ES-I3 (cell line): ENCODE results near the gene CCNE1.
A peak's percentile ranks its signal among the peaks of the same experiment; 100 is the strongest.
"Not testable (repeated sequence)": the region's sequence is repeated elsewhere in the genome, so short reads cannot be mapped to it uniquely, and the experiment has no call there.

Experiments used
- H3K36me3 ChIP-seq: 2 replicates; pipeline ENCODE4 v1.6.1; 2013; ENCODE audit warnings: mild to moderate bottlenecking, low read length, control low read depth, moderate library complexity; ENCODE audit not compliant: insufficient read depth
- H3K4me1 ChIP-seq: 2 replicates; pipeline ENCODE4 v1.6.1; 2013; ENCODE audit warnings: mild to moderate bottlenecking, control low read depth, low read length; ENCODE audit not compliant: insufficient read depth
- H3K9ac ChIP-seq: 2 replicates; pipeline ENCODE4 v1.6.1; 2013; ENCODE audit warnings: low read depth, mild to moderate bottlenecking, low read length, moderate library complexity
- H3K9me3 ChIP-seq: 2 replicates; pipeline ENCODE4 v1.6.1; 2013; ENCODE audit warnings: mild to moderate bottlenecking, low read length, moderate library complexity; ENCODE audit not compliant: control insufficient read depth, insufficient read depth

The CCNE1 gene

DNA sequence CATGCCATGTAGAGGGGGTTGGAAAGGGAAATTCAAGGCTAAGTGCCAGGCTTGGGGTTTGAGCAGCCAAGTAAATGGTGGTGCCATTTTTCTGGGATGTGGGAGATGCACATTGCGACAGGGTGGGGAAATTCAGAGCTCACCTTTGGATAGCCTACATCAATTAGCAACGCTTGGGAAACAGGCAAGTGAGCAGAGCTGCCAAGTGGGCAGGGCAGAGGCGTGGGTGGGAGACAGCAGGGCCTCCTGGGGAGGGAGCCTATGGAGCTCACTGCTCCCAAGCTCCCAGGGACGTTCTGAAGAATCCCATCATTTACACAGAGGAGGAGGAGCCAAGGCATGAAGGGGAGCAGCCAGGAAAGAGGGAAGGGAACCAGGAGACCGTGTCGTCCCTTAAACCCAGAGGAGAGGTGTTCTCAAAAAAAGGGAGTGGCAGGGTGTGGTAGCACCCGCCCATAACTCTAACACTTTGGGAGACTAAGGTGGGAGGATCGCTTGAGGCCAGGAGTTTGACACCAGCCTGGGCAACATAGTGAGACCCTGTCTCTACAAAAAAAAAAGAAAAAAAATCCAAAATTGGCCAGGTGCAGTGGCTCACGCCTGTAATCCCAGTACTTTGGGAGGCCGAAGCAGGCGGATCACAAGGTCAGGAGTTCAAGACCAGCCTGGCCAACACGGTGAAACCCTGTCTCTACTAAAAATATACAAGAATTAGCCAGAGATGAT lies 11.5 kb upstream of the CCNE1 start:
- H3K36me3 ChIP-seq, result no peaks in the 10 kb centered on the region
- no peak overlapping the region for H3K9ac ChIP-seq
- H3K4me1 ChIP-seq, result no peaks in the 10 kb centered on the region
- no peaks in the 10 kb centered on the region for H3K9me3 ChIP-seq

DNA sequence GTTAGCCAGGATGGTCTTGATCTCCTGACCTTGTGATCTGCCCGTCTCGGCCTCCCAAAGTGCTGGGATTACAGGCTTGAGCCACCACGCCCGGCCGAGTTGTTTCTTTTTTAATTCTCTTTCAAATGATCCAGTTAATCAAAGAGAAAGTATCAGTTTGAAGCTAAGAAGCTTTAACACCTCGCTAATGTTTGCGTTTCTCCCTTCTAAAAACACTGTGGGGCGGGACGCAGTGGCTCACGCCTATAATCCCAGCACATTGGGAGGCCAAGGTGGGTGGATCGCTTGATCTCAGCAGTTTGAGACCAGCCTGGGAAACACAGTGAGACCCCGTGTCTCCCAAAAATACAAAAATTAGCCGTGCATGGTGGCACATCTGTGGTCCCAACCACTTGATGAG lies 7.8 kb upstream of the CCNE1 start:
- H3K4me1 ChIP-seq, H3K9ac ChIP-seq, H3K36me3 ChIP-seq, H3K9me3 ChIP-seq: not testable (repeated sequence)

GRCh38 chr19:29804493-29804892 lies 7.3 kb upstream of the CCNE1 start:
- Histone ChIP-seq H3K36me3 (no peaks in the 10 kb centered on the region), H3K9ac (no peak overlapping the region), H3K4me1 (no peaks in the 10 kb centered on the region; the same call in 1 of the 2 replicates), H3K9me3 (no peaks in the 10 kb centered on the region)

DNA sequence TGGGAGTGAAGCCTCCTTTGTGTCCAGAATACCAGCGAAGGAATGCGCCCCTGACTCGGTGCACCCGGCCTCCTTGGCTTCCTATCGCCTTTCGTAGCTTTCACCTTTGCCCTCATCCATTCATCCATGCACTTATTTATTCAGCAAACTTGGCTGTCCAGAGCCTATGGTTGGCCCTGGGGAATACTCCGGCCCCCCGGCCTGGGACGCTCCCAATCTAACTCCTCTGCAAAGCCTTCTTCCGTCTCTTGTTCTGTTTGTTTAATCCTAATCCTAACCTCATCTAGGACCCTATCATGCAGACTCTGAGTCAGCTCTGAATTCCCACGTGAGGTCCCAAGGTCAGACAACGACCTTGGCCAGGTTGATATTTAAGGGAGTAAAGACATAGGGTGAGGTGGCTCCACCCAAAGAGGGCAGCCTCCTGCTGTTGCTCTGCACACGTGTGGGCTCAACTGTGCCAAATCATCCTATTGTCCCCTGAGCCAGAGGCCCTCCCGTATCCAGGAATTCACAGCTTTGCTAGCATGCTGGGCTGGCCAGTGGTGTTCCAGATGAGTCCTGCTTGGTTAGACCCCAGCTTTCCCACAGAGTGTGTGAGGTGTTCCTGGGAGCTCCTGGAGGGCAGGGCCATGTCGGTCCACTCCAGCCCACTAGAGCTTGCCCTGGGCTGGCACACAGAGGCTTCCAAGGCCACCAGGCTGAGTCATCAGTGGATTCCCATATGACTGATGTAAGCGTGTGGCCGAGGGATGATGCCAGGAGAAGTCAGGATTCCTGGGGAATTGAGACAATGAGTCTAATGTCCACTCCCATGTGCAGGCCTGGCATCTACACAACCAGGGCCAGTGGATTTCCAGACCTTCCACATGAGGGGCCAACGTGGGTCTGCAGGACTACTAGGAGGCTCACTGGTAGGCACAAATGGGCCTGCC lies 6.5 kb upstream of the CCNE1 start:
- Histone ChIP-seq H3K36me3 (no peaks in the 10 kb centered on the region), H3K9ac (no peak overlapping the region), H3K4me1 (no peaks in the 10 kb centered on the region; the same call in 1 of the 2 replicates), H3K9me3 (no peaks in the 10 kb centered on the region)

- no peaks in the 10 kb centered on the region for H3K9me3 ChIP-seq
- H3K36me3 ChIP-seq, result no peaks in the 10 kb centered on the region
- H3K9ac ChIP-seq, result no peak overlapping the region
- no peaks in the 10 kb centered on the region; the same call in 1 of the 2 replicates for H3K4me1 ChIP-seq
Measured at GRCh38 chr19:29806098-29806866, 5.5 kb upstream of the CCNE1 start.

DNA sequence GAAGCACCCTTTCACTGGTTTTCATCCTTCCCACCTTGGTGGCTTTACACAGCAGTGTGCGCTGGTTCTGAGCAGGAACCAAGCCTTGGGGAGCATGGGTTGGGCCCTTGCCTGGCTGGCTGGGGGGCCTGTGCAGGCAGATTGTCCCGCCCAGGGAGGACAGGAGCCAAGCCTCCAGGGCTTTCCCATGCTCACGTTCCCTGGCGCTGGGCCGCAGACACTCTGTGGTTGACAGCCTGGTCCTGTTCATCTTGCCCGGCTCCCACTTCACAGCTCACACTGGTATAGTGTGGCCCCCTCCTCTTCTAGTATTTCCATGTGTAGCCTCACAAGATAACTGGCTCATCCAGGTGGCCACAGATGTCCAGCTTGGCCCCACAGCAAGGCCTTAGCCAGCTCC lies 4.6 kb upstream of the CCNE1 start:
- H3K9ac ChIP-seq, result no peak overlapping the region
- no peaks in the 10 kb centered on the region for H3K9me3 ChIP-seq
- H3K4me1 ChIP-seq, result no peaks in the 10 kb centered on the region; the same call in 1 of the 2 replicates
- no peaks in the 10 kb centered on the region for H3K36me3 ChIP-seq

GRCh38 chr19:29807870-29808405 lies 3.9 kb upstream of the CCNE1 start:
- H3K9ac ChIP-seq, result no peak overlapping the region
- H3K4me1 ChIP-seq, result no peaks in the 10 kb centered on the region; the same call in 1 of the 2 replicates
- no peaks in the 10 kb centered on the region for H3K9me3 ChIP-seq
- H3K36me3 ChIP-seq, result no peaks in the 10 kb centered on the region

- H3K9ac ChIP-seq, result no peak overlapping the region
- H3K9me3 ChIP-seq, result no peaks in the 10 kb centered on the region
- no peaks in the 10 kb centered on the region; the same call in 1 of the 2 replicates for H3K4me1 ChIP-seq
Measured at GRCh38 chr19:29809795-29810503, 1.8 kb upstream of the CCNE1 start.

GRCh38 chr19:29810504-29810871 lies 1.3 kb upstream of the CCNE1 start:
- Histone ChIP-seq H3K36me3 (no peaks in the 10 kb centered on the region), H3K9ac (peak overlapping the region; percentile 66; the same call in 1 of the 2 replicates), H3K4me1 (no peaks in the 10 kb centered on the region; the same call in 1 of the 2 replicates), H3K9me3 (no peaks in the 10 kb centered on the region)

More at GRCh38 chr19:29809795-29810503, 1.8 kb upstream of the CCNE1 start:
- H3K36me3 ChIP-seq, result no peaks in the 10 kb centered on the region

DNA sequence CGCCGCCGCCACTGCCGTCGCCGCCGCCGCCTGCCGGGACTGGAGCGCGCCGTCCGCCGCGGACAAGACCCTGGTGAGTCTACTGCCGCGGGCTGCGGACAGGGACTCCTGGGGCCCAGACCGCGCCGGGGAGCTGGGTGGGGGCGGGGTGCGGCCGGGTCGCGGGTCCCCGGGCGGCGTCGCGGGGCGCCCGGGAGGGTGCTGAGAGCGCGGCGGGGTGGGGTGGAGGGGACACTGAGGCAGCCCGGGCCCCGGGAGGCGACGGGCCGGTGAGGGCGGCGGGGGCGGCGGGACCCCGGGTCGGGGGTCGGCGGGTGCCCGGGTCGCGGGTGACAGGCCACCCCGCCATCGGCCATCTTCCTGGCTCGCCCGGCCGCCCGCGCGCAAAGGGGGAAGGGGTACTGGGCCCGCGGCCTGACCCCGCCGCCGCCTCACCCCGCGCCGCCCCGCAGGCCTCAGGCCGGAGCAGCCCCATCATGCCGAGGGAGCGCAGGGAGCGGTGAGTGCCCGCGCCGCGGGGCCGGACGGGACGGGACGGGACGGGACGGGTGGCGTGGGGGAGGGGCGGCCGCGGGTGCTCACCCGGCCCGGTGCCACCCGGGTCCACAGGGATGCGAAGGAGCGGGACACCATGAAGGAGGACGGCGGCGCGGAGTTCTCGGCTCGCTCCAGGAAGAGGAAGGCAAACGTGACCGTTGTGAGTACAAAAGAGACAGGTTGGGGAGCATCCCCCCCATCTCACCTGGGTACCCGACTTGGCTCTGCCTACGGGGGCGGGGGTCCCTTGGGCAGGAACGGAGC lies 489 bp downstream of the CCNE1 start:
- no peaks in the 10 kb centered on the region for H3K36me3 ChIP-seq
- no peaks in the 10 kb centered on the region for H3K4me1 ChIP-seq
- peak overlapping the region; percentile 45; the same call in 1 of the 2 replicates for H3K9ac ChIP-seq
- H3K9me3 ChIP-seq, result no peaks in the 10 kb centered on the region

- Histone ChIP-seq H3K4me1 (no peaks in the 10 kb centered on the region), H3K9me3 (no peaks in the 10 kb centered on the region), H3K36me3 (no peaks in the 10 kb centered on the region), H3K9ac (peak overlapping the region; percentile 45; the same call in 1 of the 2 replicates)
Measured at GRCh38 chr19:29812881-29813275, 1.1 kb downstream of the CCNE1 start.

GRCh38 chr19:29813642-29814041 lies 1.9 kb downstream of the CCNE1 start:
- Histone ChIP-seq H3K4me1 (no peaks in the 10 kb centered on the region), H3K9me3 (no peaks in the 10 kb centered on the region), H3K9ac (no peak overlapping the region), H3K36me3 (no peaks in the 10 kb centered on the region)

- H3K9me3 ChIP-seq, result no peaks in the 10 kb centered on the region
- H3K9ac ChIP-seq, result no peak overlapping the region
- H3K4me1 ChIP-seq, result no peaks in the 10 kb centered on the region
- H3K36me3 ChIP-seq, result no peaks in the 10 kb centered on the region
Measured at GRCh38 chr19:29815231-29815630, 3.4 kb downstream of the CCNE1 start.
